ENCODE data around the gene FUNDC1.

Gene FUNDC1

DNA sequence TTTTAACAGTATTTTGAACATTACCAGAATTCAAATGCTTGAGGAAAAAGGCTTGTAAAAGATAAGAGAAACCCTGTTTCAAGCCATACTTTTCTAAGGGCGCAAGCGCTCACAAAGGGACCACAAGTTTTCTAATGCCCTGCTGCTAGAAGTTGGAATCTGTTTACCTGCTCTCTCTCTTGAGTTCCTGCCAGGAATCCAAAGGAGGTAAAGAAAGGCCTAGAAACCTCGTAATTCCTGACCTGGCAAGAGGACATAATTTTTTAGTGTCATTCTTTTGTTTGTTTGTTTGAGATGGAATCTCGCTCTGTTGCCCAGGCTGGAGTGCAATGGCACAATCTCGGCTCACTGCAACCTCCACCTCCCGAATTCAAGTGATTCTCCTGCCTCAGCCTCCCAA is 1.4 kb upstream of the FUNDC1 start:
- Histone ChIP-seq H3K9me2 (replicated peaks; ENCODE audit: low read depth, low read length) (no peaks in the 10 kb centered on the region), H3K4me3 (ENCODE audit: low read length, poor library complexity, severe bottlenecking) (no peak overlapping the region), H3K79me2 (ENCODE audit: insufficient read depth, low read length) (peaks cover 19% of the 10 kb centered on the region), H3K9ac (ENCODE audit: low read depth, low read length, poor library complexity, severe bottlenecking) (no peak overlapping the region), H2AFZ (ENCODE audit: low read length) (no peak overlapping the region), H4K20me1 (ENCODE audit: insufficient read depth, low read length, poor library complexity, severe bottlenecking) (no peaks in the 10 kb centered on the region), H3K36me3 (ENCODE audit: insufficient read depth, low read length) (no peaks in the 10 kb centered on the region), H3K4me2 (ENCODE audit: low read depth, low read length, poor library complexity, severe bottlenecking) (no peak overlapping the region), H3K27me3 (ENCODE audit: insufficient read depth, low read length, poor library complexity, severe bottlenecking) (no peaks in the 10 kb centered on the region), H3F3A (ENCODE audit: low read depth) (no peaks in the 10 kb centered on the region), H3K9me3 (ENCODE audit: insufficient read depth, low read depth, low read length) (no peaks in the 10 kb centered on the region), H3K4me1 (ENCODE audit: insufficient read depth, low read length, poor library complexity, severe bottlenecking) (peaks cover 17% of the 10 kb centered on the region)
- TF ChIP-seq, protein P1, sequence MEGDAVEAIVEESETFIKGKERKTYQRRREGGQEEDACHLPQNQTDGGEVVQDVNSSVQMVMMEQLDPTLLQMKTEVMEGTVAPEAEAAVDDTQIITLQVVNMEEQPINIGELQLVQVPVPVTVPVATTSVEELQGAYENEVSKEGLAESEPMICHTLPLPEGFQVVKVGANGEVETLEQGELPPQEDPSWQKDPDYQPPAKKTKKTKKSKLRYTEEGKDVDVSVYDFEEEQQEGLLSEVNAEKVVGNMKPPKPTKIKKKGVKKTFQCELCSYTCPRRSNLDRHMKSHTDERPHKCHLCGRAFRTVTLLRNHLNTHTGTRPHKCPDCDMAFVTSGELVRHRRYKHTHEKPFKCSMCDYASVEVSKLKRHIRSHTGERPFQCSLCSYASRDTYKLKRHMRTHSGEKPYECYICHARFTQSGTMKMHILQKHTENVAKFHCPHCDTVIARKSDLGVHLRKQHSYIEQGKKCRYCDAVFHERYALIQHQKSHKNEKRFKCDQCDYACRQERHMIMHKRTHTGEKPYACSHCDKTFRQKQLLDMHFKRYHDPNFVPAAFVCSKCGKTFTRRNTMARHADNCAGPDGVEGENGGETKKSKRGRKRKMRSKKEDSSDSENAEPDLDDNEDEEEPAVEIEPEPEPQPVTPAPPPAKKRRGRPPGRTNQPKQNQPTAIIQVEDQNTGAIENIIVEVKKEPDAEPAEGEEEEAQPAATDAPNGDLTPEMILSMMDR (conservative IDR thresholded peaks at IDR 0.05; ENCODE audit: low read length), result no peak
- no peak for TF ChIP-seq EZH2phosphoT487 (IDR thresholded peaks at IDR 0.05; ENCODE audit: borderline replicate concordance)

DNA sequence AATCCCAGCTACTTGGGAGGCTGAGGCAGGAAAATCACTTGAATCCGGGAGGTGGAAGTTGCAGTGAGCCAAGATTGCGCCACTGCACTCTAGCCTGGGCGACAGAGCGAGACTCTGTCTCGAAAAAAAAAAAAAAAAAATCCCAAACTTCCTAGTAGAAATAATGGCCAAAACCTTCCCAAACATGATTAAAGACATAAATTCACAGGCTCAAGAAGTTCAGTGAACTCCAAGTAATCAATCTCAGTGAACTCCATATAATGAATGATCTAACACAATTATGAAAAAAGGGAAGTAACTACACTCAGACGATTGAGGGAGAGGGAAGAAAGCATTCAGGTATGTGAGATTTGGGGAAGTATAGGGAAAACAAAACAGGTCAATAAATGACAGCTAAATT is 6.5 kb downstream of the FUNDC1 start:
- H3F3A ChIP-seq (ENCODE audit: low read depth), result no peaks in the 10 kb centered on the region
- H4K20me1 ChIP-seq (ENCODE audit: insufficient read depth, low read length, poor library complexity, severe bottlenecking), result no peaks in the 10 kb centered on the region
- H3K9me2 ChIP-seq (replicated peaks; ENCODE audit: low read depth, low read length), result no peaks in the 10 kb centered on the region
- H3K4me3 ChIP-seq (ENCODE audit: low read length, poor library complexity, severe bottlenecking), result no peak overlapping the region
- H3K4me2 ChIP-seq (ENCODE audit: low read depth, low read length, poor library complexity, severe bottlenecking), result no peak overlapping the region
- no peaks in the 10 kb centered on the region for H3K9me3 ChIP-seq (ENCODE audit: insufficient read depth, low read depth, low read length)
- H3K4me1 ChIP-seq (ENCODE audit: insufficient read depth, low read length, poor library complexity, severe bottlenecking), result peaks cover 7% of the 10 kb centered on the region
- TF ChIP-seq, protein P1 (conservative IDR thresholded peaks at IDR 0.05; ENCODE audit: low read length), result no peak
- TF ChIP-seq EZH2phosphoT487 (IDR thresholded peaks at IDR 0.05; ENCODE audit: borderline replicate concordance), result no peak
- H3K9ac ChIP-seq (ENCODE audit: low read depth, low read length, poor library complexity, severe bottlenecking), result no peak overlapping the region
- no peaks in the 10 kb centered on the region for H3K36me3 ChIP-seq (ENCODE audit: insufficient read depth, low read length)
- H3K79me2 ChIP-seq (ENCODE audit: insufficient read depth, low read length), result 0 out of 2 replicates have a peak, but pooled peaks cover 6% of the 10 kb centered on the region
- no peaks in the 10 kb centered on the region for H3K27me3 ChIP-seq (ENCODE audit: insufficient read depth, low read length, poor library complexity, severe bottlenecking)
- H2AFZ ChIP-seq (ENCODE audit: low read length), result no peak overlapping the region

DNA sequence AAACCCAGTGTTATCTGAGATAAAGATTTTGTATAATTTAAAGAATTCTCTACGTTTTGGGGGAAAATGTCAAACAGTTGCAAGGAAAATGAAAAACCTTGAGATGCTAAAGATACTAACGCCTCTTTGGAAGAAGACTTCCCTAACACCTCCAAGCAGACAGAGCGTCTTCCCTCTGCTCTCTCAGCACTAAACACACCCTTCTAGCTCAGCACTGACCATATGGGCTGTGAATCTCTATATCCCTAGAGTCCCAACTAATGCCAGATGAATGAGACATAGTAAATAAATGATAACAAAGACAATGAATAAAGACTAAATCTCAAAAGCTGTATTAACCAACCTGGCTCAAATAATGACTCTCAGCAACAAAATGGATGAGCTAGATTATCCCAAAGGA is 13.3 kb downstream of the FUNDC1 start:
- no peak overlapping the region for H3K4me2 ChIP-seq (ENCODE audit: low read depth, low read length, poor library complexity, severe bottlenecking)
- no peak for TF ChIP-seq EZH2phosphoT487 (IDR thresholded peaks at IDR 0.05; ENCODE audit: borderline replicate concordance)
- no peaks in the 10 kb centered on the region for H3F3A ChIP-seq (ENCODE audit: low read depth)
- no peak overlapping the region for H3K4me3 ChIP-seq (ENCODE audit: low read length, poor library complexity, severe bottlenecking)
- no peaks in the 10 kb centered on the region for H3K79me2 ChIP-seq (ENCODE audit: insufficient read depth, low read length)
- no peak overlapping the region for H2AFZ ChIP-seq (ENCODE audit: low read length)
- no peaks in the 10 kb centered on the region for H3K9me3 ChIP-seq (ENCODE audit: insufficient read depth, low read depth, low read length)
- no peaks in the 10 kb centered on the region for H3K4me1 ChIP-seq (ENCODE audit: insufficient read depth, low read length, poor library complexity, severe bottlenecking)
- no peaks in the 10 kb centered on the region for H3K9me2 ChIP-seq (replicated peaks; ENCODE audit: low read depth, low read length)
- no peaks in the 10 kb centered on the region for H3K27me3 ChIP-seq (ENCODE audit: insufficient read depth, low read length, poor library complexity, severe bottlenecking)
- H3K36me3 ChIP-seq (ENCODE audit: insufficient read depth, low read length), result no peaks in the 10 kb centered on the region
- no peak overlapping the region for H3K9ac ChIP-seq (ENCODE audit: low read depth, low read length, poor library complexity, severe bottlenecking)
- H4K20me1 ChIP-seq (ENCODE audit: insufficient read depth, low read length, poor library complexity, severe bottlenecking), result no peaks in the 10 kb centered on the region

DNA sequence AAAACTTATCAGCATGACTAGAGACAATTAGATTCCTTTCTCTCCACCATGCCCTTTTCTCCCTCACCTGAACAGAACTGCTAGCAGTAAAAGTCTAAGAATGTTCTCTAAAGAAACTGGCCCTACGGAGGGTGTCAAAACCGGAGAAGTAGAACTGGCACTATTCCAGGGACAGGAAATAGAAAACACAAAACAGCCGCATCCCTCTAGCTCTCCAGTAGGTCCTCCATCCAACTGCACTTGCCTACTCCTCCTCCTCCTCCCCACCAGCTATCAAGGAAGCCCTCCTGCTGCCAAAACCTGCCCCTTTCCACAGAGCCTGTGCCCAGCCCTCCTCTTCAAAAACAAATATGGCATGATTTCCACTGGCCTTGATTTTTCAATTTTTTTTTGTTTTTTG is 28.4 kb downstream of the FUNDC1 start:
- Histone ChIP-seq H4K20me1 (ENCODE audit: insufficient read depth, low read length, poor library complexity, severe bottlenecking) (no peaks in the 10 kb centered on the region), H3K4me1 (ENCODE audit: insufficient read depth, low read length, poor library complexity, severe bottlenecking) (no peaks in the 10 kb centered on the region), H3K4me2 (ENCODE audit: low read depth, low read length, poor library complexity, severe bottlenecking) (no peak overlapping the region), H3K27me3 (ENCODE audit: insufficient read depth, low read length, poor library complexity, severe bottlenecking) (no peaks in the 10 kb centered on the region), H3F3A (ENCODE audit: low read depth) (no peaks in the 10 kb centered on the region), H3K4me3 (ENCODE audit: low read length, poor library complexity, severe bottlenecking) (no peak overlapping the region), H3K9me3 (ENCODE audit: insufficient read depth, low read depth, low read length) (no peaks in the 10 kb centered on the region), H3K9ac (ENCODE audit: low read depth, low read length, poor library complexity, severe bottlenecking) (no peak overlapping the region), H2AFZ (ENCODE audit: low read length) (no peak overlapping the region), H3K9me2 (replicated peaks; ENCODE audit: low read depth, low read length) (no peaks in the 10 kb centered on the region), H3K36me3 (ENCODE audit: insufficient read depth, low read length) (no peaks in the 10 kb centered on the region), H3K79me2 (ENCODE audit: insufficient read depth, low read length) (no peaks in the 10 kb centered on the region)
- TF ChIP-seq, protein P1 (conservative IDR thresholded peaks at IDR 0.05; ENCODE audit: low read length), result no peak
- TF ChIP-seq EZH2phosphoT487 (IDR thresholded peaks at IDR 0.05; ENCODE audit: borderline replicate concordance), result no peak

Measured in Loucy (cell line).